Effector CD8-positive, alpha-beta T cell (primary cell): ENCODE data around the gene LRRC8C.
A peak's percentile ranks its signal among the peaks of the same experiment; 100 is the strongest.
"Not testable (repeated sequence)": the region's sequence is repeated elsewhere in the genome, so short reads cannot be mapped to it uniquely, and the experiment has no call there.

Source experiments
- DNase-seq: peaks from one replicate; lab custom pipeline; 2025; lab: John Stamatoyannopoulos, UW
- total RNA-seq, 4 experiments: gene quantifications; one replicate each; lab custom pipeline; 2026; lab: John Stamatoyannopoulos, UW

Gene LRRC8C
- total RNA-seq = 93.3 to 176 (median 133) reads per million in 4 experiments

GRCh38 chr1:89632657-89633247, at the start of gene LRRC8C:
Gene LRRC8C, plus strand, starts transcription at chr1:89633120. Its CDS starts 53,354 bp downstream, at chr1:89686474.
- peak; percentile 73 for DNase-seq

GRCh38 chr1:89584211-89584610, 48.7 kb upstream of the LRRC8C start:
- DNase-seq = no peak

- no peak for DNase-seq
Observed at GRCh38 chr1:89584781-89585180, 48.1 kb upstream of the LRRC8C start.

- DNase-seq = no peak
Observed at GRCh38 chr1:89587729-89588161, 45.2 kb upstream of the LRRC8C start.

- DNase-seq = no peak
Observed at GRCh38 chr1:89588480-89588879, 44.4 kb upstream of the LRRC8C start.

GRCh38 chr1:89589515-89589914, 43.4 kb upstream of the LRRC8C start:
- no peak for DNase-seq

GRCh38 chr1:89590341-89591080, 42.4 kb upstream of the LRRC8C start:
- no peak for DNase-seq

GRCh38 chr1:89592861-89593302, 40.0 kb upstream of the LRRC8C start:
- not testable (repeated sequence) for DNase-seq

- no peak for DNase-seq
Observed at GRCh38 chr1:89594096-89594740, 38.7 kb upstream of the LRRC8C start.

GRCh38 chr1:89596698-89597097, 36.2 kb upstream of the LRRC8C start:
- DNase-seq = no peak

GRCh38 chr1:89598450-89599331, 34.2 kb upstream of the LRRC8C start:
- no peak for DNase-seq

GRCh38 chr1:89599332-89599630, 33.6 kb upstream of the LRRC8C start:
- no peak for DNase-seq

GRCh38 chr1:89600451-89601224, 32.3 kb upstream of the LRRC8C start:
- DNase-seq = no peak

- no peak for DNase-seq
Observed at GRCh38 chr1:89602871-89603404, 30.0 kb upstream of the LRRC8C start.

- DNase-seq = no peak
Observed at GRCh38 chr1:89603651-89604413, 29.1 kb upstream of the LRRC8C start.

- no peak for DNase-seq
Observed at GRCh38 chr1:89604414-89604735, 28.5 kb upstream of the LRRC8C start.

GRCh38 chr1:89605692-89606091, 27.2 kb upstream of the LRRC8C start:
- DNase-seq = no peak

- DNase-seq = no peak
Observed at GRCh38 chr1:89606227-89606980, 26.5 kb upstream of the LRRC8C start.

GRCh38 chr1:89607156-89607555, 25.8 kb upstream of the LRRC8C start:
- DNase-seq = no peak
